GM18519 (cell line): ENCODE results near the gene MASP2.
A peak's percentile ranks its signal among the peaks of the same experiment; 100 is the strongest.
"Not testable (repeated sequence)": the region's sequence is repeated elsewhere in the genome, so short reads cannot be mapped to it uniquely, and the experiment has no call there.

Experiments
- ATAC-seq: cut with Tn5 transposase; IDR thresholded peaks from one replicate; pipeline ENCODE4 v1.9.1; 2021; ENCODE audit warnings: mild to moderate bottlenecking, moderate library complexity; ENCODE audit not compliant: unreplicated experiment, low FRiP score

The MASP2 gene

DNA sequence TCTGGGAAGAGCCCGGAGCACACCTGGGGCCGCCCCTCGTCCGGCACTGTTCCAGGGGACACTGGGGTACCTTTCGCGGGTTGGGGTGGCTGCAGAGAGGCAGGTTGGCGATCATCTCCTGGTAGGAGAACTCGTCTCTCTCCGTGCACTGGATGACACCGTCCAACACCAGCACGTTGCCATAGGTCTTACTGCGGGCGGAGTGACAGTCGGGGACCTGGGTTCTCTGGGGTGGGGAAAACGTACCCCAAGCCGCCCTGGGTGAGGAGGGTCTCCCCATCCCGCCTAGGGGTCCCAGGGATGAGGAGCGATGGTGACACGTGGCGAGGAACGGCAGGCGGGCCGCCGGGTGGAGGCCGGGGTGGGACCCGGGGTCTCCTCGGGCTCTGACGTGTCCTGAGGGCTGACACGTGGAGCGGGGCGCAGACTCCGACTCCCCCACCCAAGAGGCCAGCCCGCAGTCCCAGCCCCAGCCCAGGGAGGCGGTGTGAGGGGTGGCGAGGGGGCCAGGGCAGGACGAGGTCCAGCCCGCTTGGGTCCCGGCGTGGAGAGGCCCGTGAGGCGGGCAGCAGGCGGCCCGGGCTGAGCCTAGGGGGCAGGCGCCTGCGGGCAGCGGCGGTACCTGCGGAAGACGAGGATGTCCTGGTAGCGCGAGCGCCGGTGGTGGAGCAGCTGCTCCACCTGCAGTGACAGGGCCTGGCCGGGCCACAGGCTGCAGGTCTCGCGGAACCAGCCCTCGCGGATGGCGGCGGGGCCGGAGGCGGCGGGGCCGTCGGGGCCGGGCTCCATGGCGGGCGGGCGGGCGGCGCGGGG, 12.3 kb upstream of the MASP2 start:
- peak; percentile 7 for ATAC-seq

DNA sequence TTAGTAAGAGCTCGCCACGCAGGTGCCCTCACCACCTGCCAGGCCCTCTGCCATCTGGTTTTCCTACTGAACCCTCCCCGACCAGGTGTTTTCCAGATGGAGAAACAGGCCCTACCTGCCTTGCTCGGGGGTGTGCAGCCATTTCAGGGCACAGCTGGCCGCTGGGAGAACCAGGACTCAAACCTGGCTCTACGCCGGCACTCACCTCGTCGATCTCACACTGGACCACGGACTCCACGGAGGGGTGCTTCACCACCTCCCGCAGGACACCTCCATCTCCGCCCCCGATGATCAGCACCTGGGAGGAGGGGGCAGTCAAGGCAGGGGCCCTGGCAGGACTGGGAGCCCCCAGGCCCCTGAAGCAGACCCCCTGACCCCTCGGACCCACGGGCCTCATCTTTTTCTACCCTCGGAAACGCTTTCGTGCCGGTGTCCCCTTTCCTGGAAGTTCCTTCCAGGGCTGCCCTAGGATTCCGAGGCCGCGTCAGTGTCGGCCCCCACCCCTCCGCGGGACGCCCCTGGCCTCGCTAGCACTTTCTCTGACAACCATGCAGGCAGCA, 11.6 kb upstream of the MASP2 start:
- ATAC-seq, result no peak

DNA sequence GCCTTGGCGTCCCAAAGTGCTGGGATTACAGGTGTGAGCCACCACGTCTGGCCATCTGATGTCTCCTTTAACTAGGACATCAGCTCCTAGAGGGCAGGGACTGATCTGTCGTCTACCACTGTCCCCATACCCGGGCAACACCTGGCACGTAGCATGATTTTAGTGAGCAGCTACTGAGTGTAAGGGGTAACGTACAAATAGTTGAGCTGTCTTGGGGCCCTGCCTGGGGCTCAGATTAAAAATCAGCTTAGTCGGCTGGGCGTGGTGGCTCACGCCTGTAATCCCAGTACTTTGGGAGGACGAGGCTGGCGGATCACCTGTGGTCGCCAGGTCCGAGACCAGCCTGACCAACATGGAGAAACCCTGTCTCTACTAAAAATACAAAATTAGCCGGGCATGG, 11.0 kb upstream of the MASP2 start:
- ATAC-seq, result no peak

DNA sequence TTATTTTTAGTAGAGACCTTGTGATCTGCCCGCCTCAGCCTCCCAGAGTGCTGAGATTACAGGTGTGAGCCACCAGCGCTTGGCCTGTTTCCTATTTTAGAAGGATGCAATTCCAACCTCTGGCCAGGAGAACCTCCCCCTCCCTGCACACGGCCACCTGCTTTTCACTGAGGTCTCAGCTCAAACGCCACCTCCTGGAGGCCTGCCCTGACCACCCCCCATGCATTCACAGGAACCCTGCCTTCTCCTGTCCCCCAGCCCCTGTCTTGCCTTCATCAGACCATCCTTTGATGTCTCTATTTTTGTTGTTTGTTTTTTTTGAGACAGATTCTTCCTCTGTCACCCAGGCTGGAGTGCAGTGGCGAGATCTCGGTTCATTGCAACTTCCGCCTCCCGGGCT, 10.4 kb upstream of the MASP2 start:
- no peak for ATAC-seq

DNA sequence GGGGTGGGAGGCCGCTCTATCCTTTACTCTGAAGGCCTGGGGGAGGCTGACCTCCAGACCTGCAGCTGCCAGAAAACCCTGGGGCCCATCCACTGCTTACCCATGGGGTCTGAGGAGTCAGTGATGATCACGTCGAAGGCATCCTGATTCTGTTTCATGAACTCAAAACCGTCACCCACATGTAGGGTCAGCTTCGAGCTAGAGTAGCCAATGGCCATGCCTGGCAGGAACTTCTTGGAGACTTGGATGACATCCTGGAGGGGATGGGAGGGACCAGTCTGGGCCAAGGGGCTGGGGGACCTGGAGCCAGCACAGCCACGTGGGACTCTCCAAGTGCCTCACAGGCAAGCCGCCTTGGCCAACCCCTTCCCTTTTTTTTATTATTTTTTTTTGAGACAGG, 9.5 kb upstream of the MASP2 start:
- ATAC-seq, result no peak

DNA sequence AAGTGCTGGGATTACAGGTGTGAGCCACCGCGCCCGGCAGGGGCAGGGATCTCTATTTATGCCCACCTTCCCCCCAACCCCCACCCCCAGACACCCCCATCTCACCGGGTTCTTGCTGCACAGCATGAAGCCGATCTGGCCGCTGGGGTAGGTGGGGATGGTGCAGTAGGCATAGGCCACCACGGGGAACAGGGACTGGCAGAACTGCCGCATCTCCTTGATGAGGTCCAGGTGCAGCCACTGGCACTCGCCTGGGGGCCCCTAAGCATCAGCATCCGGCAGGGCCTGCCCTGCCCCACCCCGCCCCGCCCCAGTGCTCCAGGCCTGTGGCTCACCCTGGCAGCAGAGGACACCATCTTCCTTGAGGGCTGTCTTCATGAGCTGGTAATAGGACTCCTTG, 8.6 kb upstream of the MASP2 start:
- no peak for ATAC-seq

DNA sequence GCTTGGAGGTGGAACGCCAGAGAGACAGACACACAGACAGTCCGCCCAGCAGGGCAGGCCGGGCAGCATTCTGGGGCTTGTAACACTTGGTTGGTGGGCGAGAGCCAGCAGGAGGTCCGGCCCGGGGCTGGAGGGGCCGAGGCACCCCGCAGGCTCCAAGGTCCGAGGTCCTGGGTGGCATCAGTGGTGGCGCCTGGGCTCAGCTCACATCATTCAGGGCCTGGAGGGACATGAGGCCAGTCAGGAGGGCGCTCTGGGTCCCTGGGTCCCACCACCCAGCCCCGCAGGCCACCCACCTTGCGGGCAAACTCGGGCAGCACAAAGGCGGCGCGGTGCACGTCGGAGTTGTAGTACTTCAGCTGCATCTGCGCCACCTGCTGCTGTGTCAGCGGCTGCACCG, 7.6 kb upstream of the MASP2 start:
- no peak for ATAC-seq

DNA sequence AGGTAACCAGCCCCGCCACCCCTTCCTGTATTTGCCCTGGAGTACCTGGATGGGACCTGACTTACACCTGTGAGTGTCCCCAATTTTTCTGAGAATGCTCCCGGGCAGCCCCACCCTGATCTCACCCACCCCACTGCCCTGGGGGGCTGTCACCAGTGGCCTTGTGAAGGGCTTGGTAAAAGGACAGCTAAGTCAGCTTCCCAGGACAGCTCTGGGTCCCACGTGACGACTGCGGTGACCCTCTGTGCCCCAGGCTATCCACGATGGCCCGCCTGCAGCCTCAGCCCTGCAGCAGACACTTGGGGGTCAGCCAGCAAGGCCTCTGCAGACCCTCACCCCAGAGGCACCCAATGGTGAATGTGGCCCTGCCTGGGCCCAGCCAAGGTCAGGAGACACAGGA, 7.1 kb upstream of the MASP2 start:
- ATAC-seq, result no peak

DNA sequence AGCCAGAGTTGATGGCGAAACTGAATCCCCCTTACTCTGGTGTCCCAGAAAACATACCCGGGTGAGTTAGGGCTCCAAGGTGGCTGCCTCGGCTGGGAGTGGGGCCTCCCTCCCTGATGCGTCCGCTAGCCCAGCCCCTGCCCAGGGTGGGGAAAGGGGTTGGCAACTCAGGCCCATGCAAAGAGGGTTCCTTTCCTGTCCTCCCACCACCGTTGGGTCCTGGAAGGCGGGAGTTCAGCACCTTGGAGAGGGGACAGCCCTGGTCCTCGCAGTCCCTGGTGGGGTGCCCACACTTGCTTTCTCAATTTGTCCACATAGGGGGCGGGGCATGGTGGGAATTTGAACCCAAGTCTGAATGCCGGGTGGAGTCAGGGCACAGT, 6.7 kb upstream of the MASP2 start:
- no peak for ATAC-seq

DNA sequence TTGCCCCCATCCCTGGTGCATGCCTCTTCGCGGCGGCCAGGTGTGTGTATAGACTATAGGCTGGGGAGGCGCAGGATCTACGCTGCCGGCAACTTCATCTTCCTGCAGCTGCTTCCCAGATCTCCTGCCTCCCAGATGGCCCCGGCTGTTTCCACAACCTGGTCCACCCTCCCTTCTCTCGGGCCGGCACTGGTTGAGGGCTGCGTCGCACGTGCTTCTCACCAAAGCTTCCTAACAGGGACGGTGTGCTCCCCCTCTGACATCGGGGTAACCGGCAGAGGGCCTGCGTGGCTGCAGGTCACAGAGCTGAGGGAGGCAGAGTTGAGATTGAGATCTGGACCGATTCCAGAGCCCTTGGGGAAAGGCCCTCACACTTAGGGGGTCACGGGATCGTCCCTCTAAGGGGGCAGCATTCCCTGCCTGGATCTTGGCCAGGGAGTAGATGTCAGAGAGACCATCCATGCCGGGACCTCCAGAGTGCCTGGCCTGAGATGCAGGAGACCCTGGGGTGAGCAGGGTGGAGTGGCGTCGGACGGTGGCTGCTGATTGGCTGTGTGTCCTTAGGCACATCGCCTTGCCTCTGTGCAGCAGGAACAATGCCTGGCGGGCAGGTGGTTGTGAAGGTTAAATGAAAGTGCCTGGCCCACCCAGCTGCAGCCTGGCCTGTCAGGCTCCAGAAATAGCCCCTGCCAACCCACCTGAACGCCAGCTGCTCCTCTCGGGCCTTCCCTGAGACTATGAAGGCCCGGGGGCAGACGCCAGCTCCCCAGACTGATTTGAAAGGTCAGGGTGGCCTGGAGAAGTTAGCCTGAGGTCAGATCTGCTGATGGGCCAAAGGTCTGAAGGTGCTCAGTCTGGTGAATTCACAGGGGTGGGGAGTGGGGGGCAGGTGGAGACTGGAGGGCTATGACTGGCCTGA, 6.1 kb upstream of the MASP2 start:
- ATAC-seq, result no peak

DNA sequence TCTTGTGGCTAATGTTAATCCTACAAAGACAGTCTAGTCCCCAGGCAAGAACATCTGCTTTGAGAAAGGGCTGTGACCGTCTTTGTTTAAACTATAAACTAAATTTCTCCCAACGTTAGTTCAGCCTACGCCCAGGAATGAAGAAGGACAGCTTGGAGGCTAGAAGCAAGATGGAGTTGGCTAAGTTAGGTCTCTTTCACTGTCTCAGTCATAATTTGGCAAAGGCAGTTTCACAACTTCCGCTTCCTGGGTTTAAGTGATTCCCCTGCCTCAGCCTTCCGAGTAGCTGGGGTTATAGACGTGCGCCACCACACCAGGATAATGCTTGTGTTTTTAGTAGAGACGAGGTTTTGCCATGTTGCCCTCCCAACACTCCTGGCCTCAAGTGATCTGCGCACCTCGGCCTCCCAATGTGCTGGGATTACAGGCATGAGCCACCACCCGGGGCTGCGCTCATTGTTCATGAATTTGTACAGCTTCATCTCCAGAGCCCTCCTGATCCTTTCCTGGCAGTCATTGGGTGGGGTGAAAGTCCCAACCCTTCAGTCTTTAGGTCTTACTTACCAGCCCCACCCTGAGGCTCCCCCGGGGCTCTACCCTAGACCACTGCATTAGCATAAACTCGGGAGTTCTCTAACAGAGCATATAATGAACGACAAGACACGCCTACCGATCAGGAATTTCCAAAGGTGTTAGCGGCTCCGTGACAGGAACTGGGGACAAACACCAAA, 4.9 kb upstream of the MASP2 start:
- ATAC-seq, result no peak

DNA sequence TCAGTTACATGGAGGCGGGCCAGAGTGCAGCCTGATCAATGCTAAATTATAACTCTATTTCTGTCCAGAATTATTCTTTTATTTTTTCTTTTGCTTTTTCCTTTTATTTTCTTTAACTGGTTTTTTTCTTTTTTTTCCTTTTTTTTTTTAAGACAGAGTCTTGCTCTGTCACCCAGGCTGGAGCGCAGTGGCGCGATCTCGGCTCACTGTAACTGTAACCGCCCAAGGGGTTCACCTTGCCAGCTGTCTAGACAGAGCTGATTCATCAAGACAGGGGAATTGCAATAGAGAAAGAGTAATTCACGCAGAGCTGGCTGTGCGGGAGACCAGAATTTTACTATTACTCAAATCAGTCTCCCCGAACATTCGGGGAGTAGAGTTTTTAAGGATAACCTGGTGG, 4.1 kb upstream of the MASP2 start:
- ATAC-seq, result not testable (repeated sequence)

DNA sequence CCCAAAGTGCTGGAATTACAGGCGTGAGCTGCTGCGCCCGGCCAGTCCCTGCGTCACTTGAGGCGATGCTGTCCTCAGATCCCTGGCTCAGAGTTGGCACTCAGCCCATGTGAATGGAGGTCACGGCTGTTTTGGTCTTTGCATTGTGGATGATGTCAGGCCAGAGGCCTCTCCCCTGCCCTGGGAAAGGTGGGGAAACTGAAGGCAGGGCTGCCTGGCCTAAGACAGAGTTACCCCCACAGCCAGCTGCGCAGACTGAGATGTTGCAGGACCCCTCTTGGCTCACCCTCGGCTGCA, 821 bp downstream of the MASP2 start:
- ATAC-seq, result no peak

DNA sequence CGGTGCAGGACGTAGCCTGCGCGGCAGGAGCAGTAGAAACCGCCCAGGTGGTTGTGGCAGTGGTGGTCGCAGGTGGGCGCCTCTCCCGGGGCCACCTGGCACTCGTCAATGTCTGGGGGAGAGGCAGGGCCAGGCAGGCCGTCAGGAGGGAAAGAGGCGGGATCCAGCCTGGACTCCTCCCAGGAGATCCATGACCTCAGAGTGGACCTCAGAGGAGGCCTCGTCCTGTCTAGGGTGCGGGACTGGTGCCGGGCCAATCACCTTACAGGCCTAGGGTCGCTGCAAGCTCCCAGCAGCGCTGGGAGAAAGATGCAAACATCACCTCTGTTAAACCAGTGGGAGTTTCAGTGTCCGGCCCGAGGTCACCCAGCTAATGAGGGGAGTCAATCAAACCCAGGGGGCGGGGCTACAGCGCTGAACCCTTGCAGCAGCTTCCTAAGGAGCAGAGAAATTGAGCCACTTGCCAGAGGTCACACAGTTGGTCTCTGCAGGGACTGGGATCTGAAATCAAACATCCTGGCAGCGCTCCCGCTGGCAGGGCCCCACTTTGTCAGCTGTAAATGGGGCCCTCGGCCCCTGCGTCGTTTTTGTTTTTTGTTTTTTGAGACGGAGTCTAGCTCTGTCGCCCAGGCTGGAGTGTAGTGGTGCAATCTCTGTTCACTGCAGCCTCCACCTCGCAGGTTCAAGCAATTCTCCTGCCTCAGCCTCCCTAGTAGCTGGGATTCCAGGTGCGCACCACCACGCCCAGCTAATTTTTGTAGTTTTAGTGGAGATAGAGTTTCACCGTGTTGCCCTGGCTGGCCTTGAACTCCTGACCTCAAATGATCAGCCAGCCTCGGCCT, 1.4 kb downstream of the MASP2 start:
- no peak for ATAC-seq

DNA sequence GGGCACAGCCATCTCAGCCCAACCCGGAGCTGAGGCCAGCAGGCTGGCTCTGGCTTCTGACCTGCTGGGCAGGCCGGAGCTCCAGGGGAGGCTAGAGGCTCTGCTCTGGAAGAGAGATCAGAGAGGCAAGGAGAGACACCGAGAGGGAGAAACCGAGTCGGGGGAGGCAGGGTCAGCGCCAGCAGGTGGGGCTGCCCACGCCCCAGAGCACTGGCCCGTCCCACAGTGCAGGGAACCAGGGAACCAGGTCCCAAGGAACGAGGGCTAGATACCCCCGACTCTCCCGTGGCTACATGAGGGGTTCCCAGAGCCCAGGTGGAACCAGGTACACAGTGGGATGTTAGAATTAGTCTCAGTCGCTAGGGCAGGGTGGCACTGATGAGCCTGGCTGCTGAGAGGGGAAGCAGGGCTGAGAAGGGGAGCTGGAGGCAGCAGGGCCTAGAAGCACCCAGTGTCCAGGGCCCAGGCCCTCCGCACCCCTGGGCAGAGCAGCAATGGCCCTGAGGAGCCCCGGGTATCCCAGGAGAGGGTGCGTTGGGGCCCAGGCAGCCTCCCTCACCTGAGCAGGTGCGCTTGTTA, 2.1 kb downstream of the MASP2 start:
- no peak for ATAC-seq

DNA sequence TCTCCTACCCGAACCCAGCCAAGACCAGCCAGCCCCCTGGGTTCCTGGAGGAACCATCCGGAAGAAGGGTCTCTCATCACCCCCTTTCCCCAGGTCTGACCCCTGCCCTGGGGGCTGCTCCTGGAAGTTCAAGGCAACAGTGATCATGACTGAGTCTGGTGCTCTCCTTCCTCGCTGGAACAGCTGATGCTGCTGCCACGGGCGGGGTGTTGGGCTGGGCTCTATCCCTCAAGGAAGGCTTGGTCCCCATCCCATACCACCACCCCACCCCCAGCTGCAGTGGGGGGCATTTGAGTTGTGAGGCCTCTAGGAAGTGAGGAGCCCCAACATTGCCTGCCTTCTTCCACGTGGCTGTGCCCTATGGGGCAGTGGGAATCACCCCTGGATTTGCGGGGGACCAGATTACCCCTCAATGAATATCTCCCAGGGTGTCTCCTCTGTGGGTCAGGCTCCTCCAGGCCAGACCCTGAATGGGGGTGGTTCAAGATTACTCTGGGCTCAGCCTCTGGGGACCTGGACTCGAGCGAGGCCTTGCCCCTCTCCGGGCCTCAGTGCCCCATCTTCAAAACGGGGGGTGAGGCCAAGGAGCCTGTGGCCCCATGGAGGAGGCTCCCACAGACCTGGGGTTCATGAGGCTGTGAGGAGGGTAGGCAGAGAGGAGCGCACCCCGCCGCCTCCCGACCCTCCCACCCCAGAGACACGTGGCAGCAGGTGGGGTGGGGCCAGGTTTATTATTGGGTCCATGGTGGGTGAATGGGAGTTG, 2.8 kb downstream of the MASP2 start:
- no peak for ATAC-seq

DNA sequence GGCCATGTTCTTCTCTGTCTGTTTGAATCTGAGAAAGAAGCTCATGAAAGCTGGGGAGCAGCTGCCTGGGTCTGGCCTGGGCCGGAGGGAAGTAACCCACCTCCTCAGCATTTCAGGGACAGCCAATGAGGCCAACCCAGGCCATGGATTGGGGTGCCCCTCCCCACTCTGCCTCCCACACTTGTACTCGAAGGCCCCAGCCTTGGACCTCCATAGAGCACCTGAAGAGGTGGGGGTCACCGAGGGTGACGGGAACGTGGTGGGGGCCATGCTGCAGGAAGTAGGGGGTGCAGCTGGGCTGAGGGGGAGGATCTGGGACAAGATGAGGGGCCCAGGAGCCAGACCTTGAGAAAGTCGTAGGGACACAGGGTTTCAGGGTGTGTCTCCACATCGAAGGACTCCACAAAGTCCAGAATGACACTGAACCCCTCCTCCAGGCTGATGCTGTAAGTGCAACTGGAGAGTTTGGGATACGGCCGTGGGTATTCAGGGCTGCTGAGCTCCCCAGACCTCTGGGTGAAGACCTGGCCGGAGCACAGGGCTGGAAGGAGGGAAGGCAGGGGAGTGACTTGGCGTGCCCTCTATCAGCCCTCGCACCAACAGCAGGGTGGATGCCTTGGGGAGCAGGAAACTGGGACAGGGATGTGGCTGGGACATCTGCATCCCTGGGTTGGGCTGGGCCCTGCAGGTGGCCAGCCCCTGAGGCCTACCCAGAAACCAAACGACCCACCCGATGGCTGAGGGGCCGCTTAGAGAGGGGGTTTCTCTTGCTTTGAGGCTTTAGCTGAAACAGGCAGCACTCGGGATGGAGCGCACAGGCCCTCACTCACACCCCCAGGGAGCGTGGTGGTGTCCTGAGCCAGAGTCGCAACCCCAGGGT, 3.8 kb downstream of the MASP2 start:
- no peak for ATAC-seq

DNA sequence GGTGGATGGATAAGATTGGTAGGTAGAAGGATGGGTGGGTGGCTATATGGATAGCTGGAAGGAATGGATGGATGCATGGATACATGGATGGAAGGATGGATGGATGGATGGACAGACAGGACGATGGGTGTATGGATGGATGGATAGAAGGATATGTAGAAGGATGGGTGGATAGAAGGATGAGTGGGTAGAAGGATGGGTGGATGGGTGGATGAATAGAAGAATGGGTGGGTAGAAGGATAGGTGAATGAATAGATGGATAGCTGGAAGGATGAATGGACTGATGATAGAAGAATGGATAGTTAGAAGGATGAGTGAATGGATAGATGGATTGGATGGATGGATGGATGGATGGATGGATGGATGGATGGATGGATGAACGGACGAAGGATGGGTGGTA, 5.0 kb downstream of the MASP2 start:
- ATAC-seq, result no peak
